ENCODE measurements around the gene SLC29A3. TPM values are rescaled to one million over a fixed set of nuclear protein-coding genes. Genes with fewer than 3 reads are reported as not detected.

SLC29A3 gene
- polyA plus RNA-seq, 1 donor (not counting 4 experiments of a cell fraction or from before 2014, with no cell fraction given), result 0.52 TPM

GRCh38 chr10:71390461-71390835 is 71.4 kb downstream of the SLC29A3 start:
- Histone ChIP-seq H3K36me3 (ENCODE audit: control insufficient read depth in 2 of 2, extremely low read depth in 1 of 2, insufficient read depth in 2 of 2, low read length in 2 of 2) (no peaks in the 10 kb centered on the region), H4K20me1 (ENCODE audit: control insufficient read depth, extremely low read depth, insufficient read depth, low read length) (no peaks in the 10 kb centered on the region), H3K4me1 (ENCODE audit: control insufficient read depth, extremely low read depth, insufficient read depth, low read length) (no peaks in the 10 kb centered on the region), H3K9me3 (ENCODE audit: control insufficient read depth, low read depth, low read length) (no peaks in the 10 kb centered on the region), H3K4me2 (ENCODE audit: control insufficient read depth, extremely low read depth, insufficient read depth, low read depth, low read length) (no peak overlapping the region), H3K27ac (ENCODE audit: control insufficient read depth, insufficient read depth, low read length) (no peak overlapping the region), H3K4me3 (ENCODE audit: control insufficient read depth in 2 of 3, extremely low read depth in 1 of 3, insufficient read depth in 2 of 3, low read depth in 1 of 3, low read length in 3 of 3) (no peak overlapping the region), H3K27me3 (ENCODE audit: control insufficient read depth, extremely low read depth, insufficient read depth, low read length) (peaks cover 55% of the 10 kb centered on the region), H3K79me2 (ENCODE audit: control insufficient read depth, insufficient read depth, low read length) (no peaks in the 10 kb centered on the region), H3K9me1 (ENCODE audit: control insufficient read depth, extremely low read depth, insufficient read depth, low read length) (no peaks in the 10 kb centered on the region), H2AFZ (ENCODE audit: control insufficient read depth, low read length) (no peak overlapping the region), H3K9ac (ENCODE audit: control insufficient read depth, extremely low read depth, insufficient read depth, low read length) (no peak overlapping the region)
- DNase-seq (ENCODE audit: low read depth, low spot score) (no peak), FAIRE-seq (no peak)
- dilution Hi-C loops (cut with MboI; ENCODE audit: extremely low pct_ligation_motif_present, low sequenced_read_pairs), result no loop called here
- TF ChIP-seq CTCF (optimal IDR thresholded peaks at IDR 0.05 in 1 of 3, IDR thresholded peaks at IDR 0.05 in 1 of 3, conservative IDR thresholded peaks at IDR 0.05 in 1 of 3; ENCODE audit: extremely low read depth in 1 of 3, insufficient read depth in 2 of 3, low read length in 3 of 3), result peak in 1 of 3 experiments; percentile 8
- peak; percentile 11 for TF ChIP-seq EZH2 (IDR thresholded peaks at IDR 0.05; ENCODE audit: low read length)

- H3K9me1 ChIP-seq (ENCODE audit: control insufficient read depth, extremely low read depth, insufficient read depth, low read length), result no peaks in the 10 kb centered on the region
- dilution Hi-C loops (cut with MboI; ENCODE audit: extremely low pct_ligation_motif_present, low sequenced_read_pairs), result no loop called here
- FAIRE-seq, result no peak
- no peak overlapping the region for H3K27ac ChIP-seq (ENCODE audit: control insufficient read depth, insufficient read depth, low read length)
- no peaks in the 10 kb centered on the region for H3K9me3 ChIP-seq (ENCODE audit: control insufficient read depth, low read depth, low read length)
- H3K9ac ChIP-seq (ENCODE audit: control insufficient read depth, extremely low read depth, insufficient read depth, low read length), result no peak overlapping the region
- TF ChIP-seq EZH2 (IDR thresholded peaks at IDR 0.05; ENCODE audit: low read length) (peak; percentile 34), CTCF (optimal IDR thresholded peaks at IDR 0.05 in 1 of 3, IDR thresholded peaks at IDR 0.05 in 1 of 3, conservative IDR thresholded peaks at IDR 0.05 in 1 of 3; ENCODE audit: extremely low read depth in 1 of 3, insufficient read depth in 2 of 3, low read length in 3 of 3) (no peak)
- H3K79me2 ChIP-seq (ENCODE audit: control insufficient read depth, insufficient read depth, low read length), result no peaks in the 10 kb centered on the region
- H3K4me1 ChIP-seq (ENCODE audit: control insufficient read depth, extremely low read depth, insufficient read depth, low read length), result no peaks in the 10 kb centered on the region
- H3K36me3 ChIP-seq (ENCODE audit: control insufficient read depth in 2 of 2, extremely low read depth in 1 of 2, insufficient read depth in 2 of 2, low read length in 2 of 2), result no peaks in the 10 kb centered on the region
- no peaks in the 10 kb centered on the region for H4K20me1 ChIP-seq (ENCODE audit: control insufficient read depth, extremely low read depth, insufficient read depth, low read length)
- H3K4me2 ChIP-seq (ENCODE audit: control insufficient read depth, extremely low read depth, insufficient read depth, low read depth, low read length), result no peak overlapping the region
- no peak overlapping the region for H3K4me3 ChIP-seq (ENCODE audit: control insufficient read depth in 2 of 3, extremely low read depth in 1 of 3, insufficient read depth in 2 of 3, low read depth in 1 of 3, low read length in 3 of 3)
- no peak for DNase-seq (ENCODE audit: low read depth, low spot score)
- H2AFZ ChIP-seq (ENCODE audit: control insufficient read depth, low read length), result no peak overlapping the region
- H3K27me3 ChIP-seq (ENCODE audit: control insufficient read depth, extremely low read depth, insufficient read depth, low read length), result peaks cover 62% of the 10 kb centered on the region
Observed at GRCh38 chr10:71390921-71391690, 72.0 kb downstream of the SLC29A3 start.
